SK-N-SH (cell line): ENCODE results near the gene CHPF2. TPM values are rescaled to one million over a fixed set of nuclear protein-coding genes. Genes with fewer than 3 reads are reported as not detected.

Experiments used
- CTCF ChIA-PET: fragments of 300-600, 350-600 bp; formaldehyde crosslinking; extraction: SDS; loops from one replicate; lab custom pipeline; 2021; lab: Yijun Ruan, JAX
- POLR2A ChIA-PET: fragments of 350-600 bp; sonication (Branson Sonifier 250); formaldehyde crosslinking; extraction: SDS; loops from one replicate; lab custom pipeline; 2020; ENCODE audit warnings: antibody characterized with exemption, inconsistent platforms; lab: Yijun Ruan, JAX
- DNase-seq: peaks from one replicate; pipeline ENCODE4 v3.0.0; 2012
- H2AFZ ChIP-seq: fragments of 200-600 bp; sonication (generic); 2 replicates; pipeline ENCODE4 v1.8.1; 2016; ENCODE audit warnings: antibody characterized with exemption, mild to moderate bottlenecking, low read depth
- H3F3A ChIP-seq: fragments of 200-600 bp; sonication (generic); replicated peaks from 2 replicates; pipeline ENCODE3; 2016; ENCODE audit warnings: antibody characterized with exemption, mild to moderate bottlenecking; ENCODE audit not compliant: insufficient read depth
- H3K27ac ChIP-seq, 2 experiments: fragments of 200-500 bp in 1 of 2; fragments of 200-600 bp in 1 of 2; sonication (Bioruptor generic) in 1 of 2; sonication (generic), shearing (Covaris generic) in 1 of 2; 2 replicates each; pipeline versions ENCODE4 v1.5.1 to v1.6.1; 2014 to 2016; ENCODE audit warnings: low read depth in 2 of 2, inconsistent platforms in 1 of 2, low read length in 1 of 2, mild to moderate bottlenecking in 1 of 2, mixed read lengths in 1 of 2
- H3K27me3 ChIP-seq: fragments of 200-600 bp; sonication (generic), shearing (Covaris generic); 2 replicates; pipeline ENCODE4 v1.6.1; 2016; ENCODE audit warnings: mixed run types; ENCODE audit not compliant: insufficient read depth
- H3K36me3 ChIP-seq, 2 experiments: fragments of 200-500 bp in 1 of 2; fragments of 200-600 bp in 1 of 2; sonication (Bioruptor generic) in 1 of 2; sonication (generic) in 1 of 2; replicated peaks in 1 of 2; 2 replicates each; pipeline versions ENCODE3 to v1.5.1; 2014 to 2016; ENCODE audit warnings: low read length in 1 of 2, mild to moderate bottlenecking in 1 of 2; ENCODE audit not compliant: insufficient read depth in 2 of 2, control insufficient read depth in 1 of 2
- H3K4me1 ChIP-seq, 2 experiments: fragments of 200-500 bp in 1 of 2; fragments of 200-600 bp in 1 of 2; sonication (Bioruptor generic) in 1 of 2; sonication (generic), shearing (Covaris generic) in 1 of 2; 2 replicates each; pipeline versions ENCODE4 v1.5.1 to v1.6.1; 2014 to 2016; ENCODE audit warnings: low read depth in 1 of 2, low read length in 1 of 2, mixed run types in 1 of 2; ENCODE audit not compliant: insufficient read depth in 2 of 2, control insufficient read depth in 1 of 2
- H3K4me2 ChIP-seq: fragments of 200-600 bp; sonication (generic), shearing (Covaris generic); 2 replicates; pipeline ENCODE4 v1.6.1; 2017; ENCODE audit warnings: mixed run types
- H3K4me3 ChIP-seq, 2 experiments: fragments of 200-500 bp in 1 of 2; fragments of 200-600 bp in 1 of 2; sonication (Bioruptor generic) in 1 of 2; sonication (generic), shearing (Covaris generic) in 1 of 2; 2 replicates each; pipeline versions ENCODE4 v1.5.1 to v1.8.1; 2014 to 2016; ENCODE audit warnings: low read depth in 2 of 2, inconsistent platforms in 1 of 2, low read length in 1 of 2, mild to moderate bottlenecking in 1 of 2, mixed read lengths in 1 of 2, moderate library complexity in 1 of 2
- H3K79me2 ChIP-seq: fragments of 200-600 bp; sonication (generic); 2 replicates; pipeline ENCODE4 v1.8.1; 2017; ENCODE audit warnings: mild to moderate bottlenecking; ENCODE audit not compliant: insufficient read depth
- H3K9ac ChIP-seq: fragments of 200-600 bp; sonication (generic); 2 replicates; pipeline ENCODE4 v1.6.1; 2017; ENCODE audit warnings: mixed run types
- H3K9me2 ChIP-seq: fragments of 200-600 bp; sonication (generic); 2 replicates; pipeline ENCODE4 v1.6.1; 2017; ENCODE audit warnings: mixed run types
- H3K9me3 ChIP-seq: fragments of 200-600 bp; sonication (generic); 2 replicates; pipeline ENCODE4 v1.6.1; 2017; ENCODE audit warnings: mixed run types, mild to moderate bottlenecking, moderate library complexity
- H4K20me1 ChIP-seq: fragments of 200-600 bp; sonication (generic); 2 replicates; pipeline ENCODE4 v1.6.1; 2017; ENCODE audit warnings: mild to moderate bottlenecking, mixed run types; ENCODE audit not compliant: insufficient read depth
- CTCF ChIP-seq: fragments of 200-600 bp; sonication (generic); IDR thresholded peaks from 2 replicates; pipeline ENCODE4 v1.6.1; 2017; ENCODE audit warnings: antibody characterized with exemption, mild to moderate bottlenecking, moderate library complexity
- FOSL2 ChIP-seq: IDR thresholded peaks from 2 replicates; pipeline ENCODE4 v1.4.0; 2012; ENCODE audit warnings: low read depth, mild to moderate bottlenecking, moderate library complexity, borderline replicate concordance
- GABPA ChIP-seq: IDR thresholded peaks from 2 replicates; pipeline ENCODE4 v1.4.0; 2012; ENCODE audit warnings: low read depth, mild to moderate bottlenecking
- GATA2 ChIP-seq: sonication (generic); formaldehyde crosslinking; IDR thresholded peaks from 2 replicates; pipeline ENCODE4 v1.5.0; 2020; ENCODE audit warnings: mild to moderate bottlenecking, missing genetic modification reagents
- MAX ChIP-seq: IDR thresholded peaks from 2 replicates; pipeline ENCODE4 v1.4.0; 2012; ENCODE audit warnings: low read depth
- MEF2A ChIP-seq: IDR thresholded peaks from 2 replicates; pipeline ENCODE4 v1.4.0; 2012; ENCODE audit warnings: low read depth, borderline replicate concordance
- PBX3 ChIP-seq: IDR thresholded peaks from 2 replicates; pipeline ENCODE4; 2012
- POLR2AphosphoS5 ChIP-seq: IDR thresholded peaks from 2 replicates; pipeline ENCODE4 v1.6.1; 2012; ENCODE audit warnings: low read depth, low read length
- RAD21 ChIP-seq: IDR thresholded peaks from 2 replicates; pipeline ENCODE4 v1.6.1; 2012; ENCODE audit warnings: mild to moderate bottlenecking, low read length
- RCOR1 ChIP-seq: fragments of 150-350 bp; IDR thresholded peaks from 2 replicates; pipeline ENCODE4 v1.6.1; 2017; ENCODE audit warnings: antibody characterized with exemption, low read length
- SMC3 ChIP-seq: IDR thresholded peaks from 2 replicates; pipeline ENCODE4 v1.6.1; 2012; ENCODE audit warnings: low read depth, low read length, improper control_type of control experiment
- TCF12 ChIP-seq: IDR thresholded peaks from 2 replicates; pipeline ENCODE4 v1.4.0; 2012
- USF2 ChIP-seq: fragments of 150-350 bp; IDR thresholded peaks from 2 replicates; pipeline ENCODE4 v1.6.1; 2017; ENCODE audit warnings: antibody characterized with exemption, low read length, low read depth, borderline replicate concordance
- ZBTB33 ChIP-seq: IDR thresholded peaks from 2 replicates; pipeline ENCODE4 v1.4.0; 2012; ENCODE audit warnings: low read depth, borderline replicate concordance
- WGBS: methylation state at CpG from one replicate; pipeline ENCODE4 v1.1.6; 2017; ENCODE audit warnings: low lambda C conversion rate; 5-methylcytosine and 5-hydroxymethylcytosine counted together
- polyA plus RNA-seq, 3 experiments: library from polyadenylated mRNA; depleted of rRNA; stranded (reverse); fragments of >200 nt; gene quantifications; 2 replicates each; pipeline ENCODE4 v1.2.3, GENCODE V29; 2012

Gene CHPF2
- polyA plus RNA-seq, 1 of the 3 experiments (the other 2 are of a cell fraction): 68.6 TPM

- no peak for TF ChIP-seq USF2
- TF ChIP-seq ZBTB33: no peak
- peak; percentile 100 for TF ChIP-seq CTCF
- no peak for TF ChIP-seq MAX
- TF ChIP-seq RCOR1: peak; percentile 95
- no peak for TF ChIP-seq GABPA
- TF ChIP-seq POLR2AphosphoS5: 0 out of 2 replicates have a peak, but pooled peaks have one; percentile 16
- TF ChIP-seq FOSL2: no peak
These were observed 12.0 kb downstream of the CHPF2 start (continued) for GRCh38 chr7:151244196-151244840.

- peak overlapping the region; percentile 39 to 46 for H3K4me3 ChIP-seq
- H3K4me1 ChIP-seq: peaks cover 37 to 50% of the 10 kb centered on the region in 2 experiments
- peaks cover 39% of the 10 kb centered on the region for H3F3A ChIP-seq
- H3K27ac ChIP-seq: peak overlapping the region in 1 of 2 experiments; percentile 59; a peak in 1 of 4 replicates
- no peak overlapping the region for H3K9ac ChIP-seq
- TF ChIP-seq PBX3 (no peak), GATA2 (CRISPR knock-in tag) (no peak), ZBTB33 (no peak), TCF12 (no peak), SMC3 (no peak), RAD21 (no peak), USF2 (no peak), POLR2AphosphoS5 (no peak), MEF2A (no peak)
- TF ChIP-seq, all 33 proteins: peak for 0
- Histone ChIP-seq H3K9me3 (no peaks in the 10 kb centered on the region), H2AFZ (no peak overlapping the region), H3K79me2 (peaks cover 23% of the 10 kb centered on the region), H3K27me3 (no peaks in the 10 kb centered on the region), H3K36me3 (peaks cover 9 to 31% of the 10 kb centered on the region in 2 experiments), H3K9me2 (no peaks in the 10 kb centered on the region), H4K20me1 (peaks cover 20% of the 10 kb centered on the region), H3K4me2 (peak overlapping the region; percentile 90)
- peak; percentile 76 for DNase-seq
- POLR2A ChIA-PET: interaction anchor here (0.6 to 3.7 kb wide), 3 partner anchors 8 to 18 kb away, joined by 3 to 20 read pairs (median 18); partner anchors contain the start of genes ABCF2 and CHPF2
- CTCF ChIA-PET: interaction anchor here (0.7 to 6.2 kb wide), 58 partner anchors 8 to 389 kb away, joined by 3 to 122 read pairs (median 7); partner anchors contain the start of genes ABCF2, ASB10, CHPF2 and H2BK1
- WGBS: 40% methylated on average over 15 of the region's 15 CpGs
These were observed 12.6 kb downstream of the CHPF2 start for GRCh38 chr7:151244841-151245346.
